Liver (tissue), 9 donors: ENCODE results near the gene SHCBP1. TPM values are rescaled to one million over a fixed set of nuclear protein-coding genes. Genes with fewer than 3 reads are reported as not detected.
"Not testable (repeated sequence)": the region's sequence is repeated elsewhere in the genome, so short reads cannot be mapped to it uniquely, and the experiment has no call there.

Source experiments
- DNase-seq: peaks from one replicate; pipeline ENCODE4 v3.0.0-alpha.2; 2017; ENCODE audit warnings: low spot score
- H3K27ac ChIP-seq, 2 donors: one replicate each; pipeline ENCODE4 v1.7.0; 2013; ENCODE audit warnings: inconsistent platforms in 2 of 2, low read length in 2 of 2, control low read depth in 1 of 2, low read depth in 1 of 2, mild to moderate bottlenecking in 1 of 2
- H3K27me3 ChIP-seq, 4 donors: one replicate each; pipeline versions ENCODE4 v1.6.1 to v1.7.0; 2013; ENCODE audit warnings: low read length in 3 of 4, inconsistent platforms in 1 of 4, mild to moderate bottlenecking in 1 of 4, moderate library complexity in 1 of 4; ENCODE audit not compliant: control insufficient read depth in 4 of 4, insufficient read depth in 4 of 4
- H3K36me3 ChIP-seq, 4 donors: one replicate each; pipeline versions ENCODE4 v1.6.1 to v1.7.0; 2013; ENCODE audit warnings: low read length in 3 of 4, mild to moderate bottlenecking in 3 of 4, low read depth in 1 of 4, moderate library complexity in 1 of 4; ENCODE audit not compliant: control insufficient read depth in 4 of 4, insufficient read depth in 3 of 4
- H3K4me1 ChIP-seq, 4 donors: one replicate each; pipeline versions ENCODE4 v1.6.1 to v1.7.0; 2013; ENCODE audit warnings: low read length in 3 of 4, mild to moderate bottlenecking in 3 of 4, moderate library complexity in 1 of 4; ENCODE audit not compliant: control insufficient read depth in 4 of 4, insufficient read depth in 4 of 4
- H3K4me3 ChIP-seq, 3 donors: one replicate each; pipeline versions ENCODE4 v1.6.1 to v1.7.0; 2013; ENCODE audit warnings: low read length in 3 of 3, control low read depth in 1 of 3, low read depth in 1 of 3, mild to moderate bottlenecking in 1 of 3
- H3K9ac ChIP-seq, 2 donors: one replicate each; pipeline ENCODE4 v1.7.0; 2013; ENCODE audit warnings: low read length in 2 of 2, mild to moderate bottlenecking in 2 of 2, moderate library complexity in 2 of 2, control low read depth in 1 of 2, low read depth in 1 of 2
- H3K9me3 ChIP-seq, 4 donors: one replicate each; pipeline versions ENCODE4 v1.6.1 to v1.7.0; 2013; ENCODE audit warnings: low read length in 3 of 4; ENCODE audit not compliant: control insufficient read depth in 4 of 4
- EGR1 ChIP-seq, 2 donors: IDR thresholded peaks; 2 replicates each; pipeline ENCODE4 v1.6.1; 2016 to 2018; ENCODE audit warnings: antibody characterized with exemption in 2 of 2, low read depth in 2 of 2
- FOXA1 ChIP-seq: IDR thresholded peaks from 2 replicates; pipeline ENCODE4 v1.6.1; 2016; ENCODE audit warnings: antibody characterized with exemption
- FOXA2 ChIP-seq: IDR thresholded peaks from 2 replicates; pipeline ENCODE4 v1.6.1; 2016; ENCODE audit warnings: antibody characterized with exemption
- HNF4A ChIP-seq, 2 donors: conservative IDR thresholded peaks; 2 replicates each; pipeline ENCODE4 v1.6.1; 2016; ENCODE audit warnings: antibody characterized with exemption in 2 of 2, mild to moderate bottlenecking in 2 of 2
- JUND ChIP-seq, 2 donors: IDR thresholded peaks; 2 replicates each; pipeline ENCODE4 v1.6.1; 2016; ENCODE audit warnings: antibody characterized with exemption in 2 of 2
- NR2F2 ChIP-seq: IDR thresholded peaks from 2 replicates; pipeline ENCODE4 v1.6.1; 2016; ENCODE audit warnings: antibody characterized with exemption
- RAD21 ChIP-seq, 2 donors: IDR thresholded peaks; 2 replicates each; pipeline ENCODE4 v1.6.1; 2016; ENCODE audit warnings: antibody characterized with exemption in 2 of 2, mild to moderate bottlenecking in 2 of 2
- RXRA ChIP-seq, 2 donors: IDR thresholded peaks; 2 replicates each; pipeline ENCODE4 v1.6.1; 2017 to 2018; ENCODE audit warnings: antibody characterized with exemption in 2 of 2, mild to moderate bottlenecking in 1 of 2
- SP1 ChIP-seq: IDR thresholded peaks from 2 replicates; pipeline ENCODE4 v1.6.1; 2018; ENCODE audit warnings: antibody characterized with exemption, mild to moderate bottlenecking
- TAF1 ChIP-seq: conservative IDR thresholded peaks from 2 replicates; pipeline ENCODE4 v1.6.1; 2016; ENCODE audit warnings: antibody characterized with exemption, mild to moderate bottlenecking
- YY1 ChIP-seq: IDR thresholded peaks from 2 replicates; pipeline ENCODE4 v1.6.1; 2016; ENCODE audit warnings: antibody characterized with exemption, mild to moderate bottlenecking
- WGBS: extraction: QIAGEN DNeasy Blood & Tissue Kit; methylation state at CpG from one replicate; pipeline ENCODE4 v1.1.7; 2013; 5-methylcytosine and 5-hydroxymethylcytosine counted together
- polyA plus RNA-seq, 2 donors: library from polyadenylated mRNA; stranded (reverse) in 1 of 2; unstranded in 1 of 2; fragments of 200-250 nt in 1 of 2; fragments of >200 nt in 1 of 2; fragmentation: Nextera tagmentation in 1 of 2; extraction: Ambion mirVana in 1 of 2; gene quantifications; one replicate each; pipeline versions ENCODE4 v1.2.1 to v1.2.3, GENCODE V29; 2013 to 2015
- total RNA-seq, 2 donors: library from RNA; depleted of rRNA; stranded (reverse); fragments of >200 nt; gene quantifications; one replicate each; pipeline ENCODE4 v1.2.3, GENCODE V29; 2014
- TF ChIP-seq, protein P1 (sequence below): IDR thresholded peaks from 2 replicates; pipeline ENCODE4 v1.6.1; 2016; ENCODE audit warnings: antibody characterized with exemption
- TF ChIP-seq, protein P2 (sequence below): IDR thresholded peaks from 2 replicates; pipeline ENCODE4 v1.6.1; 2016; ENCODE audit warnings: antibody characterized with exemption
- TF ChIP-seq, protein P3 (sequence below): fragments of 150-350 bp; IDR thresholded peaks from 2 replicates; pipeline ENCODE4 v1.5.1; 2017; ENCODE audit warnings: improper control_type of control experiment, low read depth, low read length; ENCODE audit not compliant: missing input control
- donor health status: healthy.
- donor health status: healthy.
- donor health status: healthy.
- donor health status: healthy.
- donor health status: healthy.

Gene SHCBP1
- total and polyA plus RNA-seq, 4 donors: 0.25 to 21.2 (median 0.47) TPM

DNA sequence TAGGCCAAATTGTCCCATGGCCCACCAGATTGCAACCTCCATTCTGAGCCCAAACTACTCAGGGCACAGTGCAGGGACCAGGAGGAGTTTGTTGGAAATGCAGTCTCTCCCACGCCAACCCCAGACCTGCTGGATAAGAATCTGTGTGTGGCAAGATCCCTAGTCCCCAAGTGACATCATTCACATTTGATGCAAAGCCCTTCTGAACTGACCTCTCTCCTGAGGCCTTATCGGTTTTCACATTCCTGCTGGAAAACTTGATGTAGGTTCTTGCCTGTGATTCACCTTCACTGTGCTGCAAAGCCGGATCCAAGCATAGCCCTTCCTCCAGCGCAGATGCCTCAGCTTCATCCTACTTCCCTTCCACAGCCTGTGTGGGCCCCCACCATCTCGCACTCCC, 6.6 kb upstream of the SHCBP1 start (continued):
- TF ChIP-seq, protein P1, sequence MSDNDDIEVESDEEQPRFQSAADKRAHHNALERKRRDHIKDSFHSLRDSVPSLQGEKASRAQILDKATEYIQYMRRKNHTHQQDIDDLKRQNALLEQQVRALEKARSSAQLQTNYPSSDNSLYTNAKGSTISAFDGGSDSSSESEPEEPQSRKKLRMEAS: no peak
- TF ChIP-seq HNF4A (conservative IDR thresholded peaks at IDR 0.05): no peak

DNA sequence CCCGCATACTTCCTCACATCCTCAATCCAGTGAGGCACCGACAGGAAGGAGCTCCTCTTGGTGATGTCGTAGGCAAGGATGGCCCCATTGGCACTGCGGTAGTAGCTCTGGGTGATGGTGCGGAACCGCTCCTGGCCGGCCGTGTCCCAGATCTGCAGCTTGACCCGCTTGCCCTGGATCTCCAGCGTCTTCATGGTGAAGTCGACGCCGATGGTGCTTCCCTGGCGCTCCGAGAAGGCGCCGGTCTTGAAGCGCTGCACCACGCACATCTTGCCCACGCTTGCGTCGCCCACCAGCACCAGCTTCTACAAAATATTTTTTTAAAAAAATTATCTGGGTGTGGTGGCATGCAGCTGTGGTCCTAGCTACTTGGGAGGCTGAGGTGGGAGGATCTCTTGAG, 5.5 kb upstream of the SHCBP1 start:
- DNase-seq, H3K9me3 ChIP-seq, H3K27me3 ChIP-seq, H3K4me1 ChIP-seq, H3K36me3 ChIP-seq, H3K9ac ChIP-seq, H3K4me3 ChIP-seq, H3K27ac ChIP-seq: not testable (repeated sequence)
- 97% methylated on average over 21 of the region's 22 CpGs for WGBS

DNA sequence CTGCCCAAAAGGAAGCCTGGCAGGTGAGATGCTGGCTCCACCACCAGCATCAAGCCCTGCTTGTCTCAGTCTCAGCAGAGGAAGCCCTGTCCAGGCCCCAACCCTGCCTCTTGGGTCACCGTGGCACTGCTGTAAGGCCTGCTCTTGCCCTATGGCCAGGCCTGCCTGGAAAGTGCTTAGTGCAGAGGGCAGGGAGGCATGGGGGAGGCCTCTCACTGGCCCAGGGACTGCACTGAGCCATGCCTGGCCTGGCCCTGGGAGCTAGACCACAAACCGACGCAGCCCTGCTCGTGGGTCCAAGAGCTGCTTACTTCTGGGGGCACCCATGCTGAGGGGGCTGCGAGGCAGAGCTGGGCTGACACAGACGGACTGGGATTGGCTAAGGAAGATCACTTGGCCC, 3.7 kb upstream of the SHCBP1 start:
- not testable (repeated sequence) for H3K4me3 ChIP-seq, H3K9me3 ChIP-seq, DNase-seq, H3K9ac ChIP-seq, H3K27me3 ChIP-seq, H3K27ac ChIP-seq, H3K36me3 ChIP-seq
- 82% methylated on average over 6 of the region's 6 CpGs for WGBS
- H3K4me1 ChIP-seq: peaks cover 5 to 11% (median 8%) of the 10 kb centered on the region in 4 donors

DNA sequence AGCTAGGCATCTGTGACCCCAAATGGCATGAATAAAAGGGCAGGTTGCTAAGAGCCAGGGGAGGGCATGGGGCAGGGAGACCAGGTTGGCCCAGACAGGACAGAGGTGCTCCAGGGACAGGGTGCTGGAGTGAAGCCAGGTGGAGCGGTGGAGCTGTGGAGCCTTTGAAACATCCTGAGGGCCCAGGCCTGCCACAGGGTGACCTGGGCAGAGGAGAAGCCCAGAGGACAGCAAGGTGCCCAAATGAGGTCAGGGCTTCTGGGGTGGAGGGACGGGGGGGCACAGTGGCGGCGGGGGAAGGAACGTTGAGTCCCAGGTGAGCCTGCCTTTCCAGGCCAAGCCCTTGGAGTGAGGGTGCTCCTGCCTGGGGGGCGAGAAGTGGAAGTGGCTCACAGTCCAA, 2.5 kb upstream of the SHCBP1 start:
- not testable (repeated sequence) for DNase-seq, H3K27me3 ChIP-seq, H3K9ac ChIP-seq, H3K4me3 ChIP-seq, H3K36me3 ChIP-seq, H3K9me3 ChIP-seq, H3K27ac ChIP-seq
- 52% methylated on average over 4 of the region's 6 CpGs for WGBS
- peaks cover 5 to 11% (median 6%) of the 10 kb centered on the region in 4 donors for H3K4me1 ChIP-seq

DNA sequence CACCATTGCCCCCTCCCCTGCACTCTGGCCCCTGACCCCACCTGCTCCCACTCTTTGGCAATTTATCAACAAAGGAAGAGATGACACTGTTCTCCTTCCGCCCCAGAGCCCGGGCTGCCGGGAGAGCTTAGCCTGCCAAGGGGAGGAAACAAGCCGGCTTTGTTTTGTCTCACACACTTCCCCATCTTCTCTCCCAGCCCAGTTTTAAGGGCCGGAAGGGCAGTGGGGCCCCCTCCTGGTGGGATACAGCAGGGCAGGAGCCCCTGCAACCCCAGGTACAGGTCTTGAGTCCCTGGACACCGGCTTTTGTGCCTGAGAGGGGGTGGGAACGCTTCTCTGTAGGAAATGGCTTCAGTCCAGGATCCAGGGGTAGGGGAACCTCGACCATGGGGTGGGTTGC, 2.1 kb upstream of the SHCBP1 start:
- not testable (repeated sequence) for DNase-seq, H3K4me3 ChIP-seq, H3K9me3 ChIP-seq, H3K27me3 ChIP-seq, H3K36me3 ChIP-seq, H3K27ac ChIP-seq, H3K9ac ChIP-seq
- WGBS: 43% methylated on average over 5 of the region's 8 CpGs
- H3K4me1 ChIP-seq: peaks cover 5 to 11% (median 6%) of the 10 kb centered on the region in 4 donors

DNA sequence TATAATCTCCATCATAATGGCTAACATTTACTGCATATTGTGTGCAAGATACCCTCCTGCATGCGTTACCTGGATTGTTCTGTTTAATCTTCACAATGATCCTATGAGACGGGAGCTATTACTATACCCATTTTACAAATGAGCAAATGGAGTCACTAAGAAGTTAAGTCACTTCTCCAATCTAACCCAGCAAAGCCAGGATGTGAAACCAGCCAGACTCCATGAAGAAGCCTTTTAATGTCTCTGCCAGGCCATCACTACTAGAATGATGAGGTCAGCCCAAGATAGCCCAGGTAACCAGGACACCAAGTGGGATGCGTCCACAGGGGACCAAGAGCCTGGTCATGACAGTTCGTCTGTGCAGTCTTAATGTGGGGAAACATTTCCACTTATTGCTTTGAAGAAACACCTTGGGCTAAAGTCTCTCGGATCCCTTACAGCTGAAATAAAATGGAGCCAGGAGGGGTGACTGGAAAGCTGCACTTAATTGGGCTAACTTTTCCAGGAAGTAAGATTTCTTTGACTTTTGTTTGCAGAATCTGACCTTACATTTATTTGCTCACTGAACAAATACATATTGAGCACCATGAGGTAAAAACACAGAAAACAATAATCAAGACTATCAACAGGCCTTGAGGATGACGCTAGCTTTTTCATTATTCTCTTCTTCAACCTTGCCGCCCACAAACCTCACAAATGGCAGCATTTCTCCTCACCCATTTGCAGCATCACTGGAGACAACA, 926 bp upstream of the SHCBP1 start:
- H3K27me3 ChIP-seq: no peaks in the 10 kb centered on the region
- no peak overlapping the region for H3K4me3 ChIP-seq
- WGBS: 93% methylated on average over 7 of the region's 7 CpGs
- no peak for DNase-seq
- H3K9ac ChIP-seq: no peak overlapping the region
- H3K9me3 ChIP-seq: no peaks in the 10 kb centered on the region
- no peaks in the 10 kb centered on the region for H3K36me3 ChIP-seq
- peaks cover 5 to 11% (median 6%) of the 10 kb centered on the region in 4 donors for H3K4me1 ChIP-seq
- no peak overlapping the region for H3K27ac ChIP-seq
- TF ChIP-seq FOXA2 (no peak), YY1 (no peak), RAD21 (IDR thresholded peaks at IDR 0.05) (no peak), TAF1 (no peak), NR2F2 (no peak), JUND (IDR thresholded peaks at IDR 0.05) (no peak), HNF4A (conservative IDR thresholded peaks at IDR 0.05) (no peak), EGR1 (IDR thresholded peaks at IDR 0.05; ENCODE audit: low read depth in 2 of 2) (no peak), RXRA (IDR thresholded peaks at IDR 0.05) (no peak), SP1 (no peak), FOXA1 (no peak)
- TF ChIP-seq, protein P2, sequence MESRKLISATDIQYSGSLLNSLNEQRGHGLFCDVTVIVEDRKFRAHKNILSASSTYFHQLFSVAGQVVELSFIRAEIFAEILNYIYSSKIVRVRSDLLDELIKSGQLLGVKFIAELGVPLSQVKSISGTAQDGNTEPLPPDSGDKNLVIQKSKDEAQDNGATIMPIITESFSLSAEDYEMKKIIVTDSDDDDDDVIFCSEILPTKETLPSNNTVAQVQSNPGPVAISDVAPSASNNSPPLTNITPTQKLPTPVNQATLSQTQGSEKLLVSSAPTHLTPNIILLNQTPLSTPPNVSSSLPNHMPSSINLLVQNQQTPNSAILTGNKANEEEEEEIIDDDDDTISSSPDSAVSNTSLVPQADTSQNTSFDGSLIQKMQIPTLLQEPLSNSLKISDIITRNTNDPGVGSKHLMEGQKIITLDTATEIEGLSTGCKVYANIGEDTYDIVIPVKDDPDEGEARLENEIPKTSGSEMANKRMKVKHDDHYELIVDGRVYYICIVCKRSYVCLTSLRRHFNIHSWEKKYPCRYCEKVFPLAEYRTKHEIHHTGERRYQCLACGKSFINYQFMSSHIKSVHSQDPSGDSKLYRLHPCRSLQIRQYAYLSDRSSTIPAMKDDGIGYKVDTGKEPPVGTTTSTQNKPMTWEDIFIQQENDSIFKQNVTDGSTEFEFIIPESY: no peak
- TF ChIP-seq, protein P3, sequence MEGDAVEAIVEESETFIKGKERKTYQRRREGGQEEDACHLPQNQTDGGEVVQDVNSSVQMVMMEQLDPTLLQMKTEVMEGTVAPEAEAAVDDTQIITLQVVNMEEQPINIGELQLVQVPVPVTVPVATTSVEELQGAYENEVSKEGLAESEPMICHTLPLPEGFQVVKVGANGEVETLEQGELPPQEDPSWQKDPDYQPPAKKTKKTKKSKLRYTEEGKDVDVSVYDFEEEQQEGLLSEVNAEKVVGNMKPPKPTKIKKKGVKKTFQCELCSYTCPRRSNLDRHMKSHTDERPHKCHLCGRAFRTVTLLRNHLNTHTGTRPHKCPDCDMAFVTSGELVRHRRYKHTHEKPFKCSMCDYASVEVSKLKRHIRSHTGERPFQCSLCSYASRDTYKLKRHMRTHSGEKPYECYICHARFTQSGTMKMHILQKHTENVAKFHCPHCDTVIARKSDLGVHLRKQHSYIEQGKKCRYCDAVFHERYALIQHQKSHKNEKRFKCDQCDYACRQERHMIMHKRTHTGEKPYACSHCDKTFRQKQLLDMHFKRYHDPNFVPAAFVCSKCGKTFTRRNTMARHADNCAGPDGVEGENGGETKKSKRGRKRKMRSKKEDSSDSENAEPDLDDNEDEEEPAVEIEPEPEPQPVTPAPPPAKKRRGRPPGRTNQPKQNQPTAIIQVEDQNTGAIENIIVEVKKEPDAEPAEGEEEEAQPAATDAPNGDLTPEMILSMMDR: no peak
